Chondrocyte (in vitro differentiated cells): ENCODE measurements around the gene SLC6A11. TPM values are rescaled to one million over a fixed set of nuclear protein-coding genes. Genes with fewer than 3 reads are reported as not detected.

ENCODE experiments used
- DNase-seq: peaks from one replicate; pipeline ENCODE4 v3.0.0; 2021; ENCODE audit warnings: mixed read lengths, low spot score
- H3K27ac Mint-ChIP-seq: one replicate; pipeline ENCODE4 v1.8.0; 2021; ENCODE audit warnings: mild to moderate bottlenecking, moderate library complexity, mixed read lengths; ENCODE audit not compliant: unreplicated experiment
- H3K27me3 Mint-ChIP-seq: 2 replicates; pipeline ENCODE4 v1.8.0; 2021; ENCODE audit warnings: low read depth, mixed read lengths
- H3K36me3 Mint-ChIP-seq: 2 replicates; pipeline ENCODE4 v1.8.0; 2021; ENCODE audit warnings: low read depth, mixed read lengths
- H3K4me1 Mint-ChIP-seq: 2 replicates; pipeline ENCODE4 v1.8.0; 2021; ENCODE audit warnings: low read depth, mild to moderate bottlenecking, mixed read lengths
- H3K4me3 Mint-ChIP-seq: one replicate; pipeline ENCODE4 v1.8.0; 2021; ENCODE audit warnings: mild to moderate bottlenecking, moderate library complexity, mixed read lengths; ENCODE audit not compliant: unreplicated experiment
- H3K9me3 Mint-ChIP-seq: 2 replicates; pipeline ENCODE4 v1.8.0; 2021; ENCODE audit warnings: low read depth, mixed read lengths
- CTCF ChIP-seq: fragments of 200-600 bp; sonication (generic); IDR thresholded peaks from 2 replicates; pipeline ENCODE4 v1.5.0; 2021; ENCODE audit warnings: antibody characterized with exemption, mild to moderate bottlenecking, moderate library complexity
- total RNA-seq: library from RNA; stranded (reverse); gene quantifications from 3 replicates; pipeline ENCODE4 v1.2.1, GENCODE V29; 2021

The SLC6A11 gene
- total RNA-seq, 1 donor from 2014 or later = not detected

GRCh38 chr3:10824468-10824867 is 8.4 kb downstream of the SLC6A11 start:
- no peak overlapping the region for H3K27ac Mint-ChIP-seq
- no peaks in the 10 kb centered on the region for H3K36me3 Mint-ChIP-seq
- no peaks in the 10 kb centered on the region for H3K4me1 Mint-ChIP-seq
- no peak for TF ChIP-seq CTCF
- no peak overlapping the region for H3K4me3 Mint-ChIP-seq
- no peak for DNase-seq
- peaks cover 11% of the 10 kb centered on the region for H3K9me3 Mint-ChIP-seq
- H3K27me3 Mint-ChIP-seq = peaks cover 48% of the 10 kb centered on the region

DNA sequence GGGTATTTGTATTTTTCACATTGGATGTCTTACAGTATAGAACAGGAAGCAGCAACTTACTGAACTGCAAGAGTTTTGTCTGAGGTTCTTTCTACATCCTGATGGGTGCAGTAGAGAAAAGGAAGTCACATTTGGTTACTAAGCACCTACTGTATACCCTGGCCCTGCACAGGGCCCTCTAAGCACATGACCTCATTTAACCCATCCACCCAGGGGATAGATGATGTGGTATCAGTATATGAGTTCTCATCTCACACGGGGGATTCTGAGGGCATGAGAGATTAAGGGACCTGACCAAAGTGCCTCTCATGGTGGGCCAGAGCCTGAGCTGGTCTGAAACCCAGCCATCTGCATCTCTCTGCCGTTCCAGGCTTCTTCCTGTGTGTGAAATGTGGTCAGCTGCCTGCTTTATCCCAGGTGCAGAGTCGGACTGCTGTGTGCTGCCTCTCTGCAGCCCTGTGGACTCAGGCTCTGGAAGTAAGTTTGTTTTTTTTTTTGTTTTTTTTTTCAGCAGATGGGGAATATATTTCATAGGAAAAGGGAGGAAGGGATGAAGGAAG is 17.9 kb downstream of the SLC6A11 start:
- peaks cover 57% of the 10 kb centered on the region for H3K27me3 Mint-ChIP-seq

GRCh38 chr3:10834951-10835350 is 18.9 kb downstream of the SLC6A11 start:
- H3K9me3 Mint-ChIP-seq = no peaks in the 10 kb centered on the region
- TF ChIP-seq CTCF = no peak

More for the DNA sequence above, 17.9 kb downstream of the SLC6A11 start:
- no peaks in the 10 kb centered on the region for H3K4me1 Mint-ChIP-seq
- no peaks in the 10 kb centered on the region for H3K36me3 Mint-ChIP-seq
- DNase-seq = no peak
- no peak overlapping the region for H3K4me3 Mint-ChIP-seq
- no peak for TF ChIP-seq CTCF
- H3K9me3 Mint-ChIP-seq = no peaks in the 10 kb centered on the region
- no peak overlapping the region for H3K27ac Mint-ChIP-seq

GRCh38 chr3:10835406-10835805 is 19.4 kb downstream of the SLC6A11 start:
- no peak overlapping the region for H3K27ac Mint-ChIP-seq
- no peak for TF ChIP-seq CTCF
- no peaks in the 10 kb centered on the region for H3K36me3 Mint-ChIP-seq
- no peaks in the 10 kb centered on the region for H3K9me3 Mint-ChIP-seq
- H3K4me1 Mint-ChIP-seq = no peaks in the 10 kb centered on the region
- peaks cover 61% of the 10 kb centered on the region for H3K27me3 Mint-ChIP-seq
- no peak overlapping the region for H3K4me3 Mint-ChIP-seq
- DNase-seq = no peak

More at GRCh38 chr3:10834951-10835350, 18.9 kb downstream of the SLC6A11 start:
- no peak for DNase-seq
- no peak overlapping the region for H3K27ac Mint-ChIP-seq
- no peaks in the 10 kb centered on the region for H3K36me3 Mint-ChIP-seq
- H3K4me3 Mint-ChIP-seq = no peak overlapping the region
- H3K4me1 Mint-ChIP-seq = no peaks in the 10 kb centered on the region
- peaks cover 60% of the 10 kb centered on the region for H3K27me3 Mint-ChIP-seq

GRCh38 chr3:10836676-10837075 is 20.6 kb downstream of the SLC6A11 start:
- Mint-ChIP-seq H3K27me3 (peaks cover 68% of the 10 kb centered on the region), H3K4me1 (no peaks in the 10 kb centered on the region), H3K9me3 (no peaks in the 10 kb centered on the region)

More at GRCh38 chr3:10836676-10837075, 20.6 kb downstream of the SLC6A11 start:
- H3K4me3 Mint-ChIP-seq = no peak overlapping the region
- no peak for TF ChIP-seq CTCF
- no peak overlapping the region for H3K27ac Mint-ChIP-seq
- no peak for DNase-seq
- H3K36me3 Mint-ChIP-seq = no peaks in the 10 kb centered on the region
